Small intestine (tissue), 7 donors: Measurements from ENCODE around the gene RBFOX1. TPM values are rescaled to one million over a fixed set of nuclear protein-coding genes. Genes with fewer than 3 reads are reported as not detected.
A peak's percentile ranks its signal among the peaks of the same experiment; 100 is the strongest.

Source experiments
- DNase-seq, 2 donors: peaks; one replicate each; pipeline versions ENCODE4 v3.0.0 to v3.0.0-alpha.2; 2013
- FAIRE-seq: peaks from 2 replicates; lab custom pipeline; 2012; peaks lifted over from hg19 to GRCh38; lab: Jason Lieb, UNC
- H3K27ac ChIP-seq, 3 donors: one replicate each; pipeline ENCODE4 v1.5.1; 2013; ENCODE audit warnings: low read length in 2 of 3, mild to moderate bottlenecking in 2 of 3, control low read depth in 1 of 3, inconsistent platforms in 1 of 3, low read depth in 1 of 3, moderate library complexity in 1 of 3
- H3K27me3 ChIP-seq, 3 donors: one replicate each; pipeline ENCODE4 v1.6.1; 2013; ENCODE audit warnings: low read length in 3 of 3, inconsistent platforms in 1 of 3; ENCODE audit not compliant: control insufficient read depth in 3 of 3, insufficient read depth in 3 of 3
- H3K36me3 ChIP-seq, 3 donors: one replicate each; pipeline ENCODE4 v1.6.1; 2013; ENCODE audit warnings: low read length in 3 of 3, inconsistent platforms in 1 of 3, low read depth in 1 of 3, mild to moderate bottlenecking in 1 of 3, moderate library complexity in 1 of 3; ENCODE audit not compliant: control insufficient read depth in 3 of 3, insufficient read depth in 2 of 3
- H3K4me1 ChIP-seq, 3 donors: one replicate each; pipeline ENCODE4 v1.6.1; 2013; ENCODE audit warnings: low read length in 2 of 3, inconsistent platforms in 1 of 3, low read depth in 1 of 3, mild to moderate bottlenecking in 1 of 3, moderate library complexity in 1 of 3; ENCODE audit not compliant: control insufficient read depth in 3 of 3, insufficient read depth in 2 of 3
- H3K4me3 ChIP-seq, 3 donors: one replicate each; pipeline ENCODE4 v1.5.1; 2013; ENCODE audit warnings: low read length in 3 of 3, control low read depth in 1 of 3, inconsistent platforms in 1 of 3, low read depth in 1 of 3, mild to moderate bottlenecking in 1 of 3, moderate library complexity in 1 of 3
- H3K9me3 ChIP-seq, 2 donors: one replicate each; pipeline ENCODE4 v1.6.1; 2013; ENCODE audit warnings: low read depth in 1 of 2, low read length in 1 of 2; ENCODE audit not compliant: control insufficient read depth in 2 of 2, insufficient read depth in 1 of 2
- WGBS, 3 donors: extraction: QIAGEN DNeasy Blood & Tissue Kit; methylation state at CpG; one replicate each; pipeline ENCODE4 v1.1.7; 2013; 5-methylcytosine and 5-hydroxymethylcytosine counted together
- polyA plus RNA-seq, 4 donors: library from polyadenylated mRNA; stranded (reverse) in 3 of 4; unstranded in 1 of 4; fragments of 200-250 nt in 3 of 4; fragments of 120-200 nt in 1 of 4; gene quantifications; one replicate each; pipeline versions ENCODE4 v1.2.1 to v1.2.3, GENCODE V29; 2013
- donor health status: healthy with polysubstance abuse.
- donor health status: control.
- donor health status: control.
- donor health status: Bipolar disorder and iron deficiency.
- donor health status: healthy.

Gene RBFOX1
- polyA plus RNA-seq, 4 donors: 0.30 to 0.87 (median 0.54) TPM; not detected in 1

DNA sequence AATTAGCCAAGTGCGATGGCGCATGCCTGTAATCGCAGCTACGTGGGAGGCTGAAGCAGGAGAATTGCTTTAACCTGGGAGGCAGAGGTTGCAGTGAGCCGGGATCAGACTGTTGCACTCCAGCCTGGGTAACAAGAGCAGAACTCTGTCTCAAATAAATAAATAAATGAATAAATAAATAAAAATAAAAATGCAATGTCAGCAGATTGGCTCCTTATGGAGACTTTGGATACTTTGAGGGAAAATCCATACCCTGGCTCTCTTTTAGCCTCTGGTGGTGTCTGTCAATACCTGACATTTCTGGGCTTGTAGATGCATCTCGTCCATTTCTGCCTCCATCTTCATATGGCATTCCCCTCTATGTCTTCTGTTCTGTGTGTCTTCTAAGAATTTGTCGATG is 66.7 kb downstream of the RBFOX1 start:
- Histone ChIP-seq H3K4me1 (no peaks in the 10 kb centered on the region), H3K4me3 (no peak overlapping the region), H3K27ac (no peak overlapping the region), H3K27me3 (no peaks in the 10 kb centered on the region), H3K36me3 (no peaks in the 10 kb centered on the region), H3K9me3 (no peaks in the 10 kb centered on the region)
- FAIRE-seq: no peak
- WGBS, 3 donors: 85 to 89% (median 88%) methylated on average over 7 of the region's 7 CpGs
- no peak for DNase-seq

DNA sequence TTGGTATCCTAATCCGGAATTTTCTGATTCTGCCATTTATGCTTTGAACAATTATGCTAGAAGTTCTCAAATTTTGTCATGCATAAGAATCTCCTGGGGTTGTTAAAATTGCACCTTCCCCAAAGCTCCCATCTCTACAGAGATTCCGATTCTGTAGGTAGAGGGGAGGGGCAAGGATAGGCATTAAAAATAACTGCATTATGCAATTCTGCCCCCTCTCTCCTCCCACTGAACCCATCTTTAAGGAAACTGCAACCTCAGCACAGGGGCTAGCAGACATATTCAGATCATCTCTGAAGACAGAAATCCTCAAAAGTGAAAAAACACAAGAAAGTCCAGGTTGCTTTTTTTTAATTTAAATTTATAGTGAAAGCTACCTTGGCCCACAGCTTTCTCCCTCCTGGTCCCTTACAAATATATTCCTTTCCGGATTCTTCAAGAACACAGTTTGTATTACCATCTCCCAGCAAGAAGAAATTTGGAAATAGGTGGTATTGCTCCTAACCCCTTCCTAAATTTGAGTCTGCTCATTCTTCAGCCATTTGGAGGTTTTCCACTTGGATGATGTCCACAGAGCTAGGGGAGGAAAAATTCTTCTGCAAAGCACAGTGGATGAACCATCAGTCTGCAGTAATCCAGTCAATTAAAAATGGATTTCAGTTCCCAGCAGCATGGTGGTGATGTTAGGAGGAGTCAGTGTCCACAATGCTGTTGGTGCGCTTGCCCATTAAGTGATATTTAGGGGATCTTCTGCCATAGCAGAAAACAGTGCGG is 67.7 kb downstream of the RBFOX1 start:
- Histone ChIP-seq H3K4me1 (no peaks in the 10 kb centered on the region), H3K9me3 (no peaks in the 10 kb centered on the region), H3K36me3 (no peaks in the 10 kb centered on the region), H3K27ac (no peak overlapping the region), H3K27me3 (no peaks in the 10 kb centered on the region), H3K4me3 (no peak overlapping the region)
- no peak for DNase-seq
- FAIRE-seq: no peak
- 55 to 70% (median 57%) methylated on average over 5 of the region's 5 CpGs for WGBS, 3 donors

GRCh38 chr16:7404217-7404616 is 71.6 kb downstream of the RBFOX1 start:
- Histone ChIP-seq H3K4me1 (no peaks in the 10 kb centered on the region), H3K36me3 (no peaks in the 10 kb centered on the region), H3K27ac (no peak overlapping the region), H3K27me3 (no peaks in the 10 kb centered on the region), H3K4me3 (no peak overlapping the region), H3K9me3 (no peaks in the 10 kb centered on the region)
- DNase-seq: no peak
- 39 to 49% (median 42%) methylated on average over 5 of the region's 5 CpGs for WGBS, 3 donors
- no peak for FAIRE-seq

GRCh38 chr16:7405166-7405565 is 72.5 kb downstream of the RBFOX1 start:
- H3K4me1 ChIP-seq: no peaks in the 10 kb centered on the region
- DNase-seq (peak; percentile 7 to 32), FAIRE-seq (no peak)
- no peaks in the 10 kb centered on the region for H3K27me3 ChIP-seq
- no peak overlapping the region for H3K27ac ChIP-seq
- no peaks in the 10 kb centered on the region for H3K9me3 ChIP-seq
- no peaks in the 10 kb centered on the region for H3K36me3 ChIP-seq
- no peak overlapping the region for H3K4me3 ChIP-seq
- WGBS, 3 donors: 24 to 47% (median 32%) methylated on average over 16 of the region's 16 CpGs

- no peak overlapping the region for H3K4me3 ChIP-seq
- no peaks in the 10 kb centered on the region for H3K4me1 ChIP-seq
- no peaks in the 10 kb centered on the region for H3K27me3 ChIP-seq
- no peaks in the 10 kb centered on the region for H3K9me3 ChIP-seq
- DNase-seq: no peak
- no peak for FAIRE-seq
- no peaks in the 10 kb centered on the region for H3K36me3 ChIP-seq
- no peak overlapping the region for H3K27ac ChIP-seq
- WGBS, 3 donors: 25 to 67% (median 46%) methylated on average over 13 of the region's 13 CpGs
Observed at GRCh38 chr16:7408700-7409365, 76.2 kb downstream of the RBFOX1 start.

DNA sequence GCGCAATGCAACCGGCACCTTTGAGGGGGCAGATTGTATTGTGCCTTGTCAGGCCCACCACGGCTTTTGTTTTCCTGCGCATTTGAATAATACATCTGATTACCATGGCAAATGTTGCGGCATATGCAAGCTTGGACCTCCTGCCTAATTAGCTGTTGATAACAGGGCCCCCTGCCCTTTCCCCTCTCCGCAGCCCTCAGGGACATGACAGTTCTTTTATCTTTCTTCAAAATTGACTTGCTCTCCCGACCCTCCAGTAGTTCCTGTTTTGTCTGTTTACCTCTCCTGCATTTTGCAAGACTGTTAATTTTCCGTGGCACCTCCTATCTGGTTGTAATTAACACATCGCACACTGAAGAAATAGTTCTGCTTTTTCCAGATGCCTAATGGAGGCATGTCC is 86.8 kb downstream of the RBFOX1 start:
- Histone ChIP-seq H3K27me3 (no peaks in the 10 kb centered on the region), H3K27ac (no peak overlapping the region), H3K36me3 (no peaks in the 10 kb centered on the region), H3K4me1 (no peaks in the 10 kb centered on the region), H3K4me3 (no peak overlapping the region), H3K9me3 (no peaks in the 10 kb centered on the region)
- FAIRE-seq (no peak), DNase-seq (no peak)
- WGBS, 3 donors: 27 to 44% (median 43%) methylated on average over 9 of the region's 9 CpGs

GRCh38 chr16:7420079-7420478 is 87.4 kb downstream of the RBFOX1 start:
- WGBS, 3 donors: 17 to 30% (median 29%) methylated on average over 6 of the region's 6 CpGs
- no peak for DNase-seq
- FAIRE-seq: no peak

GRCh38 chr16:7420843-7421242 is 88.2 kb downstream of the RBFOX1 start:
- 84 to 94% (median 92%) methylated on average over 6 of the region's 6 CpGs for WGBS, 3 donors
- no peaks in the 10 kb centered on the region for H3K27me3 ChIP-seq
- FAIRE-seq: no peak

More at GRCh38 chr16:7420079-7420478, 87.4 kb downstream of the RBFOX1 start:
- no peaks in the 10 kb centered on the region for H3K9me3 ChIP-seq
- no peaks in the 10 kb centered on the region for H3K36me3 ChIP-seq
- H3K4me1 ChIP-seq: no peaks in the 10 kb centered on the region
- H3K27me3 ChIP-seq: no peaks in the 10 kb centered on the region
- no peak overlapping the region for H3K27ac ChIP-seq
- H3K4me3 ChIP-seq: no peak overlapping the region

More at GRCh38 chr16:7420843-7421242, 88.2 kb downstream of the RBFOX1 start:
- Histone ChIP-seq H3K27ac (no peak overlapping the region), H3K4me3 (no peak overlapping the region), H3K9me3 (no peaks in the 10 kb centered on the region), H3K4me1 (no peaks in the 10 kb centered on the region), H3K36me3 (no peaks in the 10 kb centered on the region)
- no peak for DNase-seq
